Stimulated activated CD4-positive, alpha-beta T cell treated with anti-CD3 and anti-CD28 coated beads, Interleukin-12 subunit alpha, Interleukin-12 subunit beta, amount 100 ng/mL, for 24 hours (primary cell): ENCODE results near the gene PCDHGB5.

Experiments used
- DNase-seq, 2 experiments: peaks; one replicate each; pipeline ENCODE4 v3.0.0-alpha.2; 2020; ENCODE audit warnings: low read depth in 2 of 2

PCDHGB5 gene

DNA sequence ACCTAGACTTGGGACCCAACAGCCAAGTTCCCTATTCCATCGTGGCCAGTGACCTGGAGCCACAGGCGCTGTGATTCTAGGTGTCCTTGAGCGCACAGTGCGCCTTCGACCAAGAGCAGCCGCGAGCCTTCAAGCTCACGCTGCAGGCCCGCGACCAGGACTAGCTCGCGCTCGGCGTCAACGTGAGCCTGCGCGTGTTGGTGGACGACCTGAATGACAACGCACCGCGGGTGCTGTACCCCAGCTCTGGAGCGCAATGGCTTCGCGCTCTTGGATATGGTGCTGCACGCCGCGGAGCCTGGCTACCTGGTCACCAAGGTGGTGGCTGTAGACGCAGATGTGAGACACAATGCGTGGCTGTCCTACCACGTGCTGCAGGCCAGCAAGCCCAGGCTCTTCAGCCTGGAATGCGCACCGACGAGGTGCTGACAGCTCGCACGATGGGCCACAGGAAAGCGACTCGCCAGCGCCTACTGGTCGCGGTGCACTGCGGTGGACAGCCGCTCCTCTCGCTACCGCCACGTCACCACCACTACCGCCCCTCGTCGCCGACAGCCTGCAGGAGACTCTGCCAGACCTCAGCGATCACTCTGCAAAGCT is 43.9 kb downstream of the PCDHGB5 start:
- DNase-seq: no peak
